HepG2 (cell line): ENCODE results near the gene NINL. TPM values are rescaled to one million over a fixed set of nuclear protein-coding genes. Genes with fewer than 3 reads are reported as not detected.

Experiments used
- KAT2B ChIP-seq: fragments of 150-350 bp; IDR thresholded peaks from 2 replicates; pipeline ENCODE4 v1.6.1; 2014; ENCODE audit warnings: low read depth, low read length, borderline replicate concordance
- KAT7 ChIP-seq: IDR thresholded peaks from 2 replicates; pipeline ENCODE4 v1.6.1; 2018; ENCODE audit warnings: borderline replicate concordance, missing compliant biosample characterization
- KLF16 ChIP-seq, 2 experiments: sonication (generic) in 1 of 2; formaldehyde crosslinking in 1 of 2; IDR thresholded peaks; 2 replicates each; pipeline versions ENCODE4 v1.6.1 to v1.8.0; 2016 to 2023; ENCODE audit warnings: missing genetic modification reagents in 2 of 2, missing compliant biosample characterization in 1 of 2
- NR1H2 ChIP-seq: sonication (generic); formaldehyde crosslinking; IDR thresholded peaks from 2 replicates; pipeline ENCODE4 v1.8.1; 2022; ENCODE audit warnings: low read depth, missing genetic modification reagents, borderline replicate concordance
- NR2C2 ChIP-seq: sonication (generic); formaldehyde crosslinking; IDR thresholded peaks from 2 replicates; pipeline ENCODE4 v1.4.0; 2020; ENCODE audit warnings: missing genetic modification reagents, mild to moderate bottlenecking, moderate library complexity, borderline replicate concordance
- SRY ChIP-seq: sonication (generic); formaldehyde crosslinking; IDR thresholded peaks from 2 replicates; pipeline ENCODE4 v1.8.0; 2022; ENCODE audit warnings: mild to moderate bottlenecking, missing genetic modification reagents
- TAF15 ChIP-seq: fragments of 200-400 bp; formaldehyde crosslinking; IDR thresholded peaks from one replicate; pipeline ENCODE4 v1.6.1; 2018; ENCODE audit warnings: mild to moderate bottlenecking, low read depth, low read length; ENCODE audit not compliant: poor library complexity, severe bottlenecking
- TOE1 ChIP-seq: sonication (generic); formaldehyde crosslinking; IDR thresholded peaks from 2 replicates; pipeline ENCODE4 v1.4.0; 2020; ENCODE audit warnings: mild to moderate bottlenecking, missing genetic modification reagents
- ZNF180 ChIP-seq: sonication (generic); formaldehyde crosslinking; IDR thresholded peaks from 2 replicates; pipeline ENCODE4 v1.4.0; 2020; ENCODE audit warnings: low read depth, missing genetic modification reagents, borderline replicate concordance
- ZNF33A ChIP-seq: sonication (generic); formaldehyde crosslinking; IDR thresholded peaks from 2 replicates; pipeline ENCODE4 v1.5.1; 2020; ENCODE audit warnings: missing genetic modification reagents, mild to moderate bottlenecking, moderate library complexity, borderline replicate concordance
- ZNF543 ChIP-seq: sonication (generic); formaldehyde crosslinking; IDR thresholded peaks from 2 replicates; pipeline ENCODE4 v1.4.0; 2020; ENCODE audit warnings: mild to moderate bottlenecking, missing genetic modification reagents
- ZNF580 ChIP-seq: IDR thresholded peaks from 2 replicates; pipeline ENCODE4 v1.6.1; 2016; ENCODE audit warnings: low read depth, borderline replicate concordance
- ZNF605 ChIP-seq: sonication (generic); formaldehyde crosslinking; IDR thresholded peaks from 2 replicates; pipeline ENCODE4 v1.8.0; 2022; ENCODE audit warnings: mild to moderate bottlenecking, missing genetic modification reagents
- ZNF841 ChIP-seq: sonication (generic); formaldehyde crosslinking; IDR thresholded peaks from 2 replicates; pipeline ENCODE4 v1.8.1; 2023; ENCODE audit warnings: missing genetic modification reagents, borderline replicate concordance
- polyA plus RNA-seq, 8 experiments: library from polyadenylated mRNA; depleted of rRNA in 3 of 8; stranded (reverse) in 7 of 8; unstranded in 1 of 8; fragments of >200 nt; fragmentation: Illumina TruSeq in 4 of 8; extraction: Trizol in 4 of 8; gene quantifications; 2 replicates each; pipeline versions ENCODE4 v1.2.1 to v1.2.3, GENCODE V29; 2011 to 2016; ENCODE audit warnings: low read depth in 4 of 8, missing spikeins in 1 of 8, mixed read lengths in 1 of 8; ENCODE audit not compliant: insufficient read depth in 1 of 8
- total RNA-seq, 5 experiments: library from RNA; depleted of rRNA; stranded (reverse); fragments of >200 nt; fragmentation: Illumina TruSeq; extraction: Trizol; gene quantifications; 2 replicates each; pipeline ENCODE4 v1.2.3, GENCODE V29; 2016; ENCODE audit warnings: low read depth in 1 of 5
- TF ChIP-seq, protein P1 (sequence below): IDR thresholded peaks from 2 replicates; pipeline ENCODE4 v1.4.0; 2020; ENCODE audit warnings: mild to moderate bottlenecking, missing genetic modification reagents
- TF ChIP-seq, protein P2 (sequence below): sonication (generic); formaldehyde crosslinking; IDR thresholded peaks from 2 replicates; pipeline ENCODE4 v1.8.0; 2022; ENCODE audit warnings: mild to moderate bottlenecking, missing genetic modification reagents, moderate library complexity
- TF ChIP-seq, protein P3 (sequence below): sonication (generic); formaldehyde crosslinking; IDR thresholded peaks from 2 replicates; pipeline ENCODE4 v1.9.0; 2022; ENCODE audit warnings: missing genetic modification reagents, mild to moderate bottlenecking, borderline replicate concordance

NINL gene
- total and polyA plus RNA-seq, 2 of the 13 experiments (the other 11 are each of a cell fraction or from before 2014, with no cell fraction given), result 32.3 to 34.3 TPM

DNA sequence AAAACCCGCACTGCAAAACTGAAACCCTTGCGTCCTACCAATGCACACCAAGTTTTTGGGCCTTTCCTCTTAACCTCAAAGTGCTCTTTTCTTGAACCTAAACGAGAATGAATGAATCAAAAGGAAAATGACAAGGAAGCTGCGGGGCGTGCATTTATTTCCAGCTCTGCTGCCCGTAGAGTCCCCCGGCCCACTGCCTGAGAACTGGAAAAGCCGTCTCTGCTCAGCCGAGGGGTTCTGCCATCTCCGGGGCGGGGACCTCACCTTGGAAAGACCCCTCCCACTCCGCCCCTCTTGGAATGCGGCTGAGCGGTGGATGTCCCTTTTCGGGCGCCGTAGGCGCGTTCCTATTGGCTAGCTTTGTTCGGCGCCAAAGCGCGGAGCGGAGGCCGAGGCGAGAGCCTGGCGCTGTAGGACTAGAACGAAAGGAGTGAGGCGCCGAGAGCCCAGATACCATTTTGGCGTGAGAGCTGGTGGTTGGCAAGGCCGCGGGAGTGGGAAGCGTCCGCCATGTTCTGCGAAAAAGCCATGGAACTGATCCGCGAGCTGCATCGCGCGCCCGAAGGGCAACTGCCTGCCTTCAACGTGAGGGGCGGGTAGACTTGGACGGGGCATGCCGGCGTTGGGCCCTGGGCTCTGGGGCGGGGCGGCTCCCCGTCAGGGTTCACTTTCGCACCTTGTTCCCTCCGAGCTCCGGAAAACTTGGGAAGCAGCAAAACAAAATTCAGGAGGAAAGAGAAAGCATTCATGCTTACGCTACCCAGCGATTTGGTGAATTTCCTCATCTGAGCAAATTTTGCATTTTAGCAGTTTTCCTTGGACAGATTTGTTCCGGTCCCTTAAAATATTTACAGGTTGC is 177.8 kb downstream of the NINL start, which contains the start of gene GINS1 (continued):
- TF ChIP-seq, protein P1, sequence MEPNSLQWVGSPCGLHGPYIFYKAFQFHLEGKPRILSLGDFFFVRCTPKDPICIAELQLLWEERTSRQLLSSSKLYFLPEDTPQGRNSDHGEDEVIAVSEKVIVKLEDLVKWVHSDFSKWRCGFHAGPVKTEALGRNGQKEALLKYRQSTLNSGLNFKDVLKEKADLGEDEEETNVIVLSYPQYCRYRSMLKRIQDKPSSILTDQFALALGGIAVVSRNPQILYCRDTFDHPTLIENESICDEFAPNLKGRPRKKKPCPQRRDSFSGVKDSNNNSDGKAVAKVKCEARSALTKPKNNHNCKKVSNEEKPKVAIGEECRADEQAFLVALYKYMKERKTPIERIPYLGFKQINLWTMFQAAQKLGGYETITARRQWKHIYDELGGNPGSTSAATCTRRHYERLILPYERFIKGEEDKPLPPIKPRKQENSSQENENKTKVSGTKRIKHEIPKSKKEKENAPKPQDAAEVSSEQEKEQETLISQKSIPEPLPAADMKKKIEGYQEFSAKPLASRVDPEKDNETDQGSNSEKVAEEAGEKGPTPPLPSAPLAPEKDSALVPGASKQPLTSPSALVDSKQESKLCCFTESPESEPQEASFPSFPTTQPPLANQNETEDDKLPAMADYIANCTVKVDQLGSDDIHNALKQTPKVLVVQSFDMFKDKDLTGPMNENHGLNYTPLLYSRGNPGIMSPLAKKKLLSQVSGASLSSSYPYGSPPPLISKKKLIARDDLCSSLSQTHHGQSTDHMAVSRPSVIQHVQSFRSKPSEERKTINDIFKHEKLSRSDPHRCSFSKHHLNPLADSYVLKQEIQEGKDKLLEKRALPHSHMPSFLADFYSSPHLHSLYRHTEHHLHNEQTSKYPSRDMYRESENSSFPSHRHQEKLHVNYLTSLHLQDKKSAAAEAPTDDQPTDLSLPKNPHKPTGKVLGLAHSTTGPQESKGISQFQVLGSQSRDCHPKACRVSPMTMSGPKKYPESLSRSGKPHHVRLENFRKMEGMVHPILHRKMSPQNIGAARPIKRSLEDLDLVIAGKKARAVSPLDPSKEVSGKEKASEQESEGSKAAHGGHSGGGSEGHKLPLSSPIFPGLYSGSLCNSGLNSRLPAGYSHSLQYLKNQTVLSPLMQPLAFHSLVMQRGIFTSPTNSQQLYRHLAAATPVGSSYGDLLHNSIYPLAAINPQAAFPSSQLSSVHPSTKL, result peak; percentile 87
- TF ChIP-seq ZNF180 (CRISPR knock-in tag), result peak; percentile 97; the same call in 1 of the 2 replicates
- TF ChIP-seq NR1H2, result peak; percentile 91
- TF ChIP-seq, protein P2, sequence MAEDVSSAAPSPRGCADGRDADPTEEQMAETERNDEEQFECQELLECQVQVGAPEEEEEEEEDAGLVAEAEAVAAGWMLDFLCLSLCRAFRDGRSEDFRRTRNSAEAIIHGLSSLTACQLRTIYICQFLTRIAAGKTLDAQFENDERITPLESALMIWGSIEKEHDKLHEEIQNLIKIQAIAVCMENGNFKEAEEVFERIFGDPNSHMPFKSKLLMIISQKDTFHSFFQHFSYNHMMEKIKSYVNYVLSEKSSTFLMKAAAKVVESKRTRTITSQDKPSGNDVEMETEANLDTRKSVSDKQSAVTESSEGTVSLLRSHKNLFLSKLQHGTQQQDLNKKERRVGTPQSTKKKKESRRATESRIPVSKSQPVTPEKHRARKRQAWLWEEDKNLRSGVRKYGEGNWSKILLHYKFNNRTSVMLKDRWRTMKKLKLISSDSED (CRISPR knock-in tag), result 0 out of 2 replicates have a peak, but pooled peaks have one; percentile 54
- peak; percentile 94 to 99; a peak in 3 of 4 replicates for TF ChIP-seq KLF16 (CRISPR knock-in tag; IDR thresholded peaks at IDR 0.05)
- no peak; the same call in 1 of the 2 replicates for TF ChIP-seq TOE1
- TF ChIP-seq KAT7 (CRISPR knock-in tag), result peak; percentile 89; the same call in 1 of the 2 replicates
- TF ChIP-seq ZNF841 (CRISPR knock-in tag), result peak; percentile 54; the same call in 1 of the 2 replicates
- TF ChIP-seq ZNF543, result peak; percentile 98
- TF ChIP-seq KAT2B, result no peak
- peak; percentile 98; the same call in 1 of the 2 replicates for TF ChIP-seq ZNF580 (CRISPR knock-in tag)
- TF ChIP-seq ZNF605, result peak; percentile 100
- TF ChIP-seq SRY (CRISPR knock-in tag), result peak; percentile 98
- TF ChIP-seq, protein P3, sequence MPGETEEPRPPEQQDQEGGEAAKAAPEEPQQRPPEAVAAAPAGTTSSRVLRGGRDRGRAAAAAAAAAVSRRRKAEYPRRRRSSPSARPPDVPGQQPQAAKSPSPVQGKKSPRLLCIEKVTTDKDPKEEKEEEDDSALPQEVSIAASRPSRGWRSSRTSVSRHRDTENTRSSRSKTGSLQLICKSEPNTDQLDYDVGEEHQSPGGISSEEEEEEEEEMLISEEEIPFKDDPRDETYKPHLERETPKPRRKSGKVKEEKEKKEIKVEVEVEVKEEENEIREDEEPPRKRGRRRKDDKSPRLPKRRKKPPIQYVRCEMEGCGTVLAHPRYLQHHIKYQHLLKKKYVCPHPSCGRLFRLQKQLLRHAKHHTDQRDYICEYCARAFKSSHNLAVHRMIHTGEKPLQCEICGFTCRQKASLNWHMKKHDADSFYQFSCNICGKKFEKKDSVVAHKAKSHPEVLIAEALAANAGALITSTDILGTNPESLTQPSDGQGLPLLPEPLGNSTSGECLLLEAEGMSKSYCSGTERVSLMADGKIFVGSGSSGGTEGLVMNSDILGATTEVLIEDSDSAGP, result peak; percentile 98
- TF ChIP-seq TAF15, result peak; percentile 99
- no peak; the same call in 1 of the 2 replicates for TF ChIP-seq ZNF33A (CRISPR knock-in tag)
- peak; percentile 80 for TF ChIP-seq NR2C2
